Mucosa of gallbladder (tissue), 1 donor: ENCODE data around the gene KCNJ13. TPM values are rescaled to one million over a fixed set of nuclear protein-coding genes. Genes with fewer than 3 reads are reported as not detected.
A peak's percentile ranks its signal among the peaks of the same experiment; 100 is the strongest.
"Not testable (repeated sequence)": the region's sequence is repeated elsewhere in the genome, so short reads cannot be mapped to it uniquely, and the experiment has no call there.

Source experiments
- DNase-seq: peaks from one replicate; pipeline ENCODE4 v3.0.0-alpha.2; 2020; ENCODE audit warnings: low spot score
- total RNA-seq: library from RNA; stranded (reverse); gene quantifications from one replicate; pipeline ENCODE4 v1.2.1, GENCODE V29; 2021
- donor health status: DM: no; HTN: no; CAD: no.

Gene KCNJ13
- total RNA-seq, 1 donor from 2014 or later, result 3.0 TPM

DNA sequence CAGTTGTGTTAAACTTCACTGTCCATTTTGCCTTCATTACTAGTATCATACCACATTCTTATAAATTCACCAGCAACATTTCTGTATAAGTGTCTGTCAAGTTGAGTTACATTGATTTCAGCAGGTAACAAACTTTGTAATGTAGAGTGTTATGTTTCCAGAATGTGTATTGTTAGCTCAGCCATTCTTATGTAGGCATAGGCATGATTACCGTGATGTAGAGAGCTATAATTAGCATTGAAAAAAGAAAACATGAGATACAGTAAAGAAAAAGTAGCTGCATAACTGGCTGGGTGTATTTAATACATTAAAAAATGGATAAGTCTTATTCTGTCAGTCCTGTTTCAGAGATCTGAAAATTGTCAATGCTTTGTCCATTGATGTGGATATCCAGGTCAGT lies 8.5 kb downstream of the KCNJ13 start:
- no peak for DNase-seq

DNA sequence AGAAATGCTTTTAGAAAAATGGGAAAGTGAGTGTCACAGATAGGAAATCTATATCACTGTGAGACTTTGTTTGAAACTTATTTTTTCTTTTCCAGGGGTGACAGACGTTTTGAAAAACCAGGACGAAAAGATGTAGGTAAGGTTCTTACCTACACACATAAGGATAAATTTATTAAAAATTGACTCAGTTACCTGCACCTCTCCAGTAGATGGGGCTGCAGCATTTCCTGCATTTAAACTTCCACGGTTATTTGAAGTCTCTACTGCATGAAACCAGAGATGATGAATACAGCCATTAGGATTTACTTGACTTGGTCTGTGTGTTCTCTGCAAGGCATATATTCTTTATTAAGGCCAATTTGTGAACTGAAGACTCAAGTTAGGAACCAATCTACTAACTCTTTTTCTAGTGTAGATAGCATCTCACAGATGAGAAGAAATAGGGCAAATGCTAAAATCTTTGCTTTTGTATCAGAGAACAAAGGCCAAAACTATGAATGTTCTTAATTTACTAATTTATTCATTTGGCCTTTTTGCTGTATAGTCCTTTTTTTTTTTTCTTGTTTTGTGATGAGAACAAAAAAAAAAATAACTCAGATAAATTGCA lies 15.0 kb downstream of the KCNJ13 start:
- DNase-seq, result peak; percentile 29

DNA sequence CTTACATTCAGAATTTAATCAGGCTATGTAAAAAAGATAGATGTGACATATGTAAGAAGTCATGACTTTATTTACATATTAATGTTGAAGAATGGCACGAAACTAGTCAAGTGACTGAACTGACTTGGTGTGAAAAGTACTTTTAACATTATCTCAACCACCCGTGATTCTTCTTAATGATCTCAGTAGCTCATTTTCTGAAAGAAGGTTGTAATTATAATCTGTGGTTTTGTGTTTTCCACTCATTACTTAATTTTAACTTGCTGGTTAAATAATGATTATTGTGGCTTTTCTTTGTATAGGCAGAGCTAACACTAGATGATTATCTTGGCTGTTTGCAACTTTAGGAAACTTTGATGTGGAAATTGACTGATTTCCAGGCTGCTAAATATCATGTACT lies 18.5 kb downstream of the KCNJ13 start:
- DNase-seq, result no peak

GRCh38 chr2:232750135-232750671 lies 26.2 kb downstream of the KCNJ13 start:
- no peak for DNase-seq

- DNase-seq, result no peak
These were observed 27.0 kb downstream of the KCNJ13 start for GRCh38 chr2:232749331-232749730.

GRCh38 chr2:232748038-232748437 lies 28.3 kb downstream of the KCNJ13 start:
- DNase-seq, result no peak

DNA sequence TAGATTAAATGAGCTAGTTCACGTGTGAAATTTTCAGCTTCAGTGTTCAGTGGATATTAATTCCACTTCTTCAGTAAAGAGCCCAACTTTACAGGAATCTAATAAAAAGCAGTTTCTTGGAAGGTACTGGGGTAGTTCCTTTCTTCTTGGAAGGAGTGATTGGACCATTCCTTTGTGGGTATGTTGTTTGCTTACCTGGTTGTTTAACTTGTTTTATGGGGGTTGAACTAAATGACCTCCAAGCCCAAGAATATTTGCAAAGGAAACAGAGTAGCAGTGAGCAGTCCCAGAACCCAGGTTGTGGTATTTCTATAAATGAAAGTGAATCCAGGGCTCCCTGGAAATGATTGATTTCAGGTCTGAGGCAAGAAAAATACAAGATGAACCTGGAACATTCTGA lies 31.4 kb downstream of the KCNJ13 start:
- no peak for DNase-seq

DNA sequence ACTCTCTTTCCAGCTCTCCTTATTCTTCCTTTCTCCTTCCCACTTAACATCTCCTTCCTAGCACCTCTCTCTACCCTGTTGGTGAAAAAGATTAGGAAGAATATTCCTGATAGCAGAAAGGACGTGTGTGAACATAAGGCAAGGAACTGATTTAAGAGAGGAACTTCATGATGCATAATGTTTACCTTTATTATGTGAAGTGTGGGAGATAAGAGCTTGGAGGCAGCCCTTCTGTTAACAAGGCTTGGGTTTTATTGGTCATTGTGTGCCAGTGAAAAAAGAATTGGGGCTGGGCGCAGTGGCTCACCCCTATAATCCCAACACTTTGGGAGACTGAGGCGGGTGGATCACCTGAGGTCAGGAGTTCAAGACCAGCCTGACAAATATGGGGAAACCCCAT lies 34.4 kb downstream of the KCNJ13 start:
- DNase-seq, result no peak

- no peak for DNase-seq
These were observed 35.1 kb downstream of the KCNJ13 start for GRCh38 chr2:232741294-232741693.

- no peak for DNase-seq
These were observed 44.9 kb downstream of the KCNJ13 start for GRCh38 chr2:232731470-232731869.

GRCh38 chr2:232728785-232729184 lies 47.6 kb downstream of the KCNJ13 start:
- no peak for DNase-seq

DNA sequence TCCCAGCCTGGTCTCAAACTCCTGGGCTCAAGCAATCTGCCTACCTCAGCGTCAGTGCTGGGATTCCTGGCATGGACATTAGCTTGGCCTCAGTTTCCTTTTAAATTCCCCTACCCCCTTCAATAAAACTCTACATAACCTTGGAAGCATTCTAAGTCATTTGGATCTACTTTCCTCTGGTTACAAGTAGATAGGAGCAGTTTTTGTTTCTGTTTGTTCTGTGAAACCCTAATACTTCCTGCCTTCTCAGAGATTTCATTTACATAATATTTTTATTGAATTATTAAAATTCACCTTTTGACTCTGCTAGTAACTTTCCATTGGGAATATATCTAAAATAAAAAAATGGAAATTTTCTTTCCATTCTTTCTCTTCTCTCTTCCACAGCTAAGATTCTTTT lies 53.3 kb downstream of the KCNJ13 start:
- no peak for DNase-seq

DNA sequence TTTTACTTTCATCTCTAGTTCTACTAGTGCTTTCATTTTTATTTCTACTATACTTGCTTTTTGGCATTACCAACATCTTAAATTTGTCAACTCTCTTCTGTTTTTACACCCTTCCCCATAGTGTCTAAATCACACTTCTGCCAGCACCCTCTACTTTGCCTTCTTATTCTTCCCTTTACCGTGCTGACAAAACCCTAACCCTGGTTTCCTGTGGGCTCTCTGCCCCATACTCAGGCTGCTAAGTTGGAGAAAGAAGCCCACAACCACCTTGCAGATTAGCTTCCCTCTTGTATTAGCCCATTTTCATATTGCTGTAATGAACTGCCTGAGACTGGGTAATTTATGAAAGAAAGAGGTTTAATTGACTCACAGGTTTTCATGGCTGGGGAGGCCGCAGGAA lies 54.5 kb downstream of the KCNJ13 start:
- DNase-seq, result no peak

DNA sequence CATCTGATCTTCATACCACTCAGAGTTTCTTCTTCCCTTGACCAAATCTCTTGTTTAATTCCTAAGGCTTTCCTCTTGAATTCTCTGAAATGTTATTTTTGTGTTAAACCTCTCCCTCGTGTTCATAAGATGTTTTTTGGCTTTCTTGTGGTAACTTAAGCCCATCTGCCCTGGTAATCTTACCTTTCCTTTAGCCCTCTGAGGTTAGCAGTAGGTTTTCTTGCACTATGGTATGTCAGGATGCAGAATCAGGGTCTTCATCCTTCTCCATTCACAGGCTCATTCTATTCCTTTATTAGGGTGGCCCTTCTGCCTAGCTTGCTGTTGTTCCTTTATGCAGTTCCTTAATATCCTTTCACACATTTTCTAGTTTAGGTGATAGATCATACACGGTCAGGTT lies 55.1 kb downstream of the KCNJ13 start:
- DNase-seq, result no peak

- DNase-seq, result not testable (repeated sequence)
These were observed 56.3 kb downstream of the KCNJ13 start for GRCh38 chr2:232720056-232720455.

Other genes with a start within 250 kb of the KCNJ13 start
- not detected for gene CHRNG, start 236.9 kb downstream of the KCNJ13 start, total RNA-seq
- gene TIGD1, start 226.0 kb downstream of the KCNJ13 start, total RNA-seq, result 4.6 TPM
- gene EIF4E2, start 225.9 kb downstream of the KCNJ13 start, total RNA-seq, result 65.5 TPM
- gene EFHD1, start 143.0 kb downstream of the KCNJ13 start, total RNA-seq, result 6.0 TPM
- 55.6 TPM for gene GIGYF2, start 79.2 kb downstream of the KCNJ13 start, total RNA-seq
- gene SNORC, start 93.7 kb upstream of the KCNJ13 start, total RNA-seq, result 7.7 TPM
- gene NGEF, start 236.7 kb upstream of the KCNJ13 start, total RNA-seq, result 12.0 TPM